Measurements from ENCODE around the gene PRTG.

GRCh38 chr15:55780292-55780691, 37.3 kb upstream of the PRTG start:
- TF ChIP-seq CTCF (IDR thresholded peaks at IDR 0.05) (no peak), POLR2A (IDR thresholded peaks at IDR 0.05) (no peak)

All from uterus (tissue), 2 donors.